Ascending aorta (tissue), 2 donors: ENCODE results near the gene EIF3L. TPM values are rescaled to one million over a fixed set of nuclear protein-coding genes. Genes with fewer than 3 reads are reported as not detected.
A peak's percentile ranks its signal among the peaks of the same experiment; 100 is the strongest.

ENCODE experiments used
- DNase-seq, 2 donors: peaks; one replicate each; pipeline ENCODE4 v3.0.0-alpha.2; 2019; ENCODE audit warnings: low spot score in 2 of 2
- H3K27ac ChIP-seq, 2 donors: fragments of 200-600 bp; sonication (generic); one replicate each; pipeline ENCODE4 v1.5.1; 2016 to 2017; ENCODE audit warnings: mild to moderate bottlenecking in 1 of 2
- H3K27me3 ChIP-seq: fragments of 200-600 bp; sonication (generic); one replicate; pipeline ENCODE4 v1.5.1; 2017
- H3K36me3 ChIP-seq, 2 donors: fragments of 200-600 bp; sonication (generic); one replicate each; pipeline ENCODE4 v1.5.1; 2016
- H3K4me1 ChIP-seq, 2 donors: fragments of 200-600 bp; sonication (generic); one replicate each; pipeline ENCODE4 v1.5.1; 2016 to 2017; ENCODE audit warnings: mild to moderate bottlenecking in 1 of 2
- H3K4me3 ChIP-seq, 2 donors: fragments of 200-600 bp; sonication (generic); one replicate each; pipeline ENCODE4 v1.5.1; 2016 to 2017; ENCODE audit warnings: mild to moderate bottlenecking in 1 of 2
- H3K9me3 ChIP-seq, 2 donors: fragments of 200-600 bp; sonication (generic); one replicate each; pipeline ENCODE4 v1.5.1; 2016
- intact Hi-C: fragments of 100-400 bp; cut with DNase I; formaldehyde crosslinking; loops from one replicate; pipeline ENCODE4 v1.15.1; 2023
- total RNA-seq: library from RNA; depleted of rRNA; stranded (reverse); fragments of >200 nt; gene quantifications from one replicate; pipeline ENCODE4 v1.1.0, GENCODE V29; 2016
- TF ChIP-seq, protein P1 (sequence below), 3 experiments: fragments of 200-600 bp in 2 of 3; fragments of 450-650 bp in 1 of 3; sonication (generic) in 2 of 3; IDR thresholded peaks; one replicate each; pipeline ENCODE4 v1.5.1; 2016 to 2019; ENCODE audit warnings: antibody characterized with exemption in 3 of 3, mild to moderate bottlenecking in 1 of 3, moderate library complexity in 1 of 3

The EIF3L gene
- total RNA-seq, 1 donor from 2014 or later = 256 TPM

DNA sequence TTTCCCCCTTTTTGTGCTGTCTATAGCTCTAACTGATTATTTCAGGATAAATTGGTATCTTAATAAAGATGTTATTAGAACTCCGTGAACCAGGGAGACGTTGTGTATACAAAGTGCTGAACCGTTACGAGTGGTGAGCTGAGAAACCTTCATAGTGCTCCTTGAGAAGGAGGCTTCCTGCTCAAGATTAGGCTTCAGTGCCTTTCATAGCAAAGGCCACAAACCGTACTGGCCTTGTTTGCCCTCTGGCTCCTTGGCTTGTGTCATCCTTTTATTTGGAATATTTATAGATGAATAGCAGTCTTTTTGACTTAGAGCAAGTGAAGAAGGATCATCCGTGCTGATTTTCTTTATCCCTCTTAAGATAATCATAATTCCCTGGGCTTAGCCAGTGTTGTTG is 16.3 kb downstream of the EIF3L start:
- H3K4me3 ChIP-seq = no peak overlapping the region
- intact Hi-C loops = no loop called here
- no peaks in the 10 kb centered on the region for H3K9me3 ChIP-seq
- TF ChIP-seq, protein P1, sequence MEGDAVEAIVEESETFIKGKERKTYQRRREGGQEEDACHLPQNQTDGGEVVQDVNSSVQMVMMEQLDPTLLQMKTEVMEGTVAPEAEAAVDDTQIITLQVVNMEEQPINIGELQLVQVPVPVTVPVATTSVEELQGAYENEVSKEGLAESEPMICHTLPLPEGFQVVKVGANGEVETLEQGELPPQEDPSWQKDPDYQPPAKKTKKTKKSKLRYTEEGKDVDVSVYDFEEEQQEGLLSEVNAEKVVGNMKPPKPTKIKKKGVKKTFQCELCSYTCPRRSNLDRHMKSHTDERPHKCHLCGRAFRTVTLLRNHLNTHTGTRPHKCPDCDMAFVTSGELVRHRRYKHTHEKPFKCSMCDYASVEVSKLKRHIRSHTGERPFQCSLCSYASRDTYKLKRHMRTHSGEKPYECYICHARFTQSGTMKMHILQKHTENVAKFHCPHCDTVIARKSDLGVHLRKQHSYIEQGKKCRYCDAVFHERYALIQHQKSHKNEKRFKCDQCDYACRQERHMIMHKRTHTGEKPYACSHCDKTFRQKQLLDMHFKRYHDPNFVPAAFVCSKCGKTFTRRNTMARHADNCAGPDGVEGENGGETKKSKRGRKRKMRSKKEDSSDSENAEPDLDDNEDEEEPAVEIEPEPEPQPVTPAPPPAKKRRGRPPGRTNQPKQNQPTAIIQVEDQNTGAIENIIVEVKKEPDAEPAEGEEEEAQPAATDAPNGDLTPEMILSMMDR (IDR thresholded peaks at IDR 0.05) = no peak
- no peaks in the 10 kb centered on the region for H3K4me1 ChIP-seq
- no peak overlapping the region for H3K27ac ChIP-seq
- DNase-seq = no peak
- no peaks in the 10 kb centered on the region for H3K27me3 ChIP-seq
- peaks cover 69 to 87% of the 10 kb centered on the region in 2 donors for H3K36me3 ChIP-seq

DNA sequence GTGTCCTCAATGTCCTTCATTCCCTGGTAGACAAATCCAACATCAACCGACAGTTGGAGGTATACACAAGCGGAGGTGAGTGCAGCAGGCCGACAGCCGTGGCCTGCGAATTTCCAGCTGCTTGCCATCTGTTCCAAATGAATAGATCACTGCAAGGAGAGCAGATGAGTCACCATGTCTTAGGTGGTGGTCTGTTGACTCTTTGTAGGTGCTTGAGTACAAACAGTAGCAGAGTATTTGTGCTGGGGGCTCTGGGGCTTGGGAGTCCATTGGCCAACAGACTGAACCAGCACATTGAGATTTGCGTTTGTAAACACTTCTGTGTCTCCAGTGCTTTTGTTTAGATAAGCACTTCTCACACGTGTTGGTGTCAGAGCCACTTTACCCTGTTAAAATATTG is 21.1 kb downstream of the EIF3L start:
- Histone ChIP-seq H3K4me3 (no peak overlapping the region), H3K4me1 (no peaks in the 10 kb centered on the region), H3K27me3 (no peaks in the 10 kb centered on the region), H3K9me3 (no peaks in the 10 kb centered on the region), H3K27ac (no peak overlapping the region), H3K36me3 (peaks cover 73 to 87% of the 10 kb centered on the region in 2 donors)
- intact Hi-C loops = no loop called here
- TF ChIP-seq, protein P1 (IDR thresholded peaks at IDR 0.05) = no peak
- DNase-seq = no peak

DNA sequence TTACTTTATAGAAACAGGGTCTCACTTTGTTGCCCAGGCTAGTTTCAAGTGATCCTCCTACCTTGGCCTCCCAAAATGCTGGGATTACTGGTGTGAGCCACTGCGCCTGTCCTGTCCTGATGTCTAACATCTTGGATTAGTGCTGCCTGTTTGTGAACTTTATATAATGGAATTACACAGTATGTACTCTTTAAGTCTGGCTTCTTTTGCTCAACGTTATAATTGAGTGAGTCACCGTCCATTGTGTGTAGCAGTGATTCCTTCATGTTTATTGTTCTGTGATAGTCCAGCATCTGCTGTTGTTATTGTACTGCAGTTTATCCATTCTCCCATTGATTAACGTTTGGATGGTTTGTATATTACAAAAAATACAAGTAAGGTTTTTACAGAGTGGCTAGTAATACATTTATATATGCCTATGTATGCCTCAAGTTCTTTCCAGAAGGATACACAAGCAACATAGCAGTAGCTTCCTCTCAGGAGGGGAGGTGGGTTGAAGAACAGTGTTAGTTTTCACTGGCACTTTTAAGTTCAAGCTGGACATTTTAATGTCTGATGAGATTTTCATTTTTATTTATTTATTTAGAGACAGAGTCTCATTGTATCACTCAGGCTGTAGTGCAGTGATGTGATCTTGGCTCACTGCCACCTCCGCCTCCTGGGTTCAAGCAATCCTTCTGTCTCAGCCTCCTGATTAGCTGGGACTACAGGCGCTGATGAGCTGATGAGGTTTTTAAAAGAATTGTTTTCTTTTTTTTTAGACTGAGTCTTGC is 31.6 kb downstream of the EIF3L start:
- Histone ChIP-seq H3K36me3 (peaks cover 67% of the 10 kb centered on the region in 2 donors), H3K27ac (no peak overlapping the region), H3K27me3 (no peaks in the 10 kb centered on the region), H3K4me3 (no peak overlapping the region), H3K4me1 (peaks cover 3 to 4% of the 10 kb centered on the region in 2 donors), H3K9me3 (no peaks in the 10 kb centered on the region)
- TF ChIP-seq, protein P1 (IDR thresholded peaks at IDR 0.05) = no peak
- intact Hi-C loops = no loop called here
- no peak for DNase-seq

DNA sequence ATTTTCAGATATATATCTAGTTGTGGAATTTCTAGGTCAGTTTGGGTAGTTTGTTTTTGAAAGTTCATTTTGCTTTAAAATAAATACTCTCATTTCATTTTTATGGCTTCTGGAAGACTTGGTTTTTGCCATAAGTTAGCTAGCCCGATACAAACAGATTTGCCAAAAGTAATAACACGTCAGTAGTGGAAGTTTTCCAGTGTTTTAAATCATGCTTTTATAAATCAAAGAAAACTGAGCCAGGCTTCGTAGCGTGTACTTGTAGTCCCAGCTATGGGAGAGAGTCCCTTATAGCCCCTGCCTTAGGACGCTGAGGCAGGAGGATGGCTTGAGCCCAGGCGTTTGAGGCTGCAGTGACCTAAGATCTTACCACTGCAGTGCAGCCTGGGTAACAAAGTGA is 35.2 kb downstream of the EIF3L start:
- Histone ChIP-seq H3K4me3 (no peak overlapping the region), H3K27ac (peak overlapping the region; percentile 33 to 51), H3K36me3 (peaks cover 58% of the 10 kb centered on the region in 2 donors), H3K4me1 (peaks cover 3 to 4% of the 10 kb centered on the region in 2 donors), H3K9me3 (no peaks in the 10 kb centered on the region), H3K27me3 (no peaks in the 10 kb centered on the region)
- TF ChIP-seq, protein P1 (IDR thresholded peaks at IDR 0.05) = no peak
- intact Hi-C loops = no loop called here
- DNase-seq = no peak

DNA sequence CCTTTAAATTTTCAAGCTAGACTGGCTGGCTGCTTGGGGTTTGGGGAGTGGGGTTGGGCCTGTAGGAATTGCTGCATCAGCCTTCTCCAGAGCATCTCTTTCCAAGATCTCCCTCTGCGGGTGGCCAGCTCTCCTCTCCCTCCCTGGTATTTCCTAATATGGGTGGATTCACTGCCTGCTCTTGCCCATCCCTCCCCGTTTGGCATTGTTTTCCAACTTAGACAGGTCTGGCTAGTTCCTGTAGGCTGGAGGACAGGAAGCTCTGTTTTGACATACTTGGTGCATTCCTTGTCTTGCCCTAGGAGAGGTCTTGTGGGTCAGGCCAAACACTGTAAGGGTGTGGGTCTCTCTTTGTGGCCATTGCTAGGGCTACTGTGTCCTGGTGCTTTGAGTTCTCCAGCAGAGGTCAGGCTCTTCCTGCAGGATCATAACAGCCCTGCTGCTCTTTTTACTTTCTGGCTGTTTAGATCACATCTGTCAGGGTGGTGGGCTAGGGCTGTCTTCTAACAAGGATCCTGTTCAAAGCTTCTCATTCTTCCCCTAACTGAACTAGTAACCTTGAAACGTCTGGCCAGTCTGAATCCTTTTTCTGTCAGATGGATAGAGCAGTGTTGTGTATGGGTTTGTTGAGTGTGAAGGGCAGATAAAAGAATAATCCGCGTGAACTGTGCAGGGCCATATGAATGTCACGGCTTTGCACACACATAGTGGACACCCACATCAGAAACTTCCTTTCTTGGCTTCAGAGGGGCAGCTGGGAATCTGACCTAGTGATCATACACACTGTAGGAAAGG is 38.6 kb downstream of the EIF3L start:
- intact Hi-C loops = no loop called here
- no peak overlapping the region for H3K27ac ChIP-seq
- DNase-seq = no peak
- peaks cover 32 to 43% of the 10 kb centered on the region in 2 donors for H3K36me3 ChIP-seq
- no peaks in the 10 kb centered on the region for H3K27me3 ChIP-seq
- no peak overlapping the region for H3K4me3 ChIP-seq
- H3K4me1 ChIP-seq = peaks cover 8% of the 10 kb centered on the region in 2 donors
- TF ChIP-seq, protein P1 (IDR thresholded peaks at IDR 0.05) = peak in 1 of 3 experiments; percentile 48
- H3K9me3 ChIP-seq = no peaks in the 10 kb centered on the region
